Left colon (tissue), 2 donors: ENCODE results near the gene LPCAT2. TPM values are rescaled to one million over a fixed set of nuclear protein-coding genes. Genes with fewer than 3 reads are reported as not detected.

ENCODE experiments used
- ATAC-seq: fragments of 200-7000 bp; cut with Tn5 transposase; one replicate; pipeline ENCODE4 v1.9.1; 2020; ENCODE audit warnings: mild to moderate bottlenecking, moderate library complexity
- DNase-seq, 2 donors: peaks; one replicate each; pipeline ENCODE4 v3.0.0-alpha.2; 2020
- intact Hi-C, 2 donors: fragments of 100-400 bp; cut with DNase I in 1 of 2; cut with micrococcal nuclease in 1 of 2; formaldehyde crosslinking; loops; one replicate each; pipeline versions ENCODE4 v1.11.2 to v1.14.0; 2022; cut with DNase I, micrococcal nuclease
- total RNA-seq, 2 donors: library from RNA; stranded (reverse); fragmentation: NEBNext Ultra II Directional; extraction: Animal tissue kit (Norgen Biotek cat#: 25700); gene quantifications; one replicate each; pipeline ENCODE4 v1.2.1, GENCODE V29; 2021
- donor health status: DM: no; HTN: no; CAD: no.
- donor health status: DM: yes; HTN: yes; CAD: no.

LPCAT2 gene
- total RNA-seq, 2 donors from 2014 or later: 14.0 to 17.9 TPM

DNA sequence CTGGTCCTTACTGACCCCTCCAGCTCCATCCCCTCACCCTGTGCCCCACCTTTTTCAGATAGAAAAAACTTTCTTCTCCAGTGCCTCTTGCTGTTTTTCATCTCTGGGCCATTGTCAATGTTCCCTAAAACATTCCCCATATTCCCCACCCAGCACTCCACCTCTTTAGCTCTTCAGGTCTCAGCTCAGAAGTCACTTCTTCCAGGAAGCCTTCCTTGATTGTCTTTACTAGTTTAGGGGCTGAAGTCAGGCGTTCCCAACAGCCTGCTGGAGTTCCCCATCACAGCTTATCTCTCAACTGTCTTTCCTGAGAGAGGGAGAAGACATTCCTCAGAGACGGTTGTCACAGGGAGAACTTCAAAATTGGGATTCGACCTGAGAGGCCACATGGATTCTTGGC lies 31.1 kb upstream of the LPCAT2 start:
- ATAC-seq: no peak

DNA sequence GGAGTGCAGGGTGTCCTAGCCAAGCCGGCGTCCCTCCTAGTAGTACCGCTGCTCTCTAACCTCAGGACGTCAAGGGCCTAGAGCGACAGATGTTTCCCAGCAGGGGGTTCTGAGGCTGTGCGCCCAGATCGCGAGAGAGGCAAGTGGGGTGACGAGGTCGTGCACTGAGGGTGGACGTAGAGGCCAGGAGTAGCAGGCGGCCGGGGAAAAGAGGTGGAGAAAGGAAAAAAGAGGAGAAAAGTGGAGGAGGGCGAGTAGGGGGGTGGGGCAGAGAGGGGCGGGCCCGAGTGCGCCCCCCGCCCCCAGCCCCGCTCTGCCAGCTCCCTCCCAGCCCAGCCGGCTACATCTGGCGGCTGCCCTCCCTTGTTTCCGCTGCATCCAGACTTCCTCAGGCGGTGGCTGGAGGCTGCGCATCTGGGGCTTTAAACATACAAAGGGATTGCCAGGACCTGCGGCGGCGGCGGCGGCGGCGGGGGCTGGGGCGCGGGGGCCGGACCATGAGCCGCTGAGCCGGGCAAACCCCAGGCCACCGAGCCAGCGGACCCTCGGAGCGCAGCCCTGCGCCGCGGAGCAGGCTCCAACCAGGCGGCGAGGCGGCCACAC lies 29.9 kb upstream of the LPCAT2 start, which contains the start of gene MMP2:
MMP2 (plus strand) TSS at position 372 of the 603 bp plus-strand sequence. CDS start 282 bp downstream, outside the sequence.
- intact Hi-C loops: loop anchor here in 1 of 2 donors (10.0 kb wide), 1 partner anchor 366 kb away; no protein-coding TSS in a partner anchor
- no peak for ATAC-seq
- DNase-seq: peak; percentile 31 to 56

More for the DNA sequence above, 31.1 kb upstream of the LPCAT2 start:
- intact Hi-C loops: loop anchor here in 1 of 2 donors (10.0 kb wide), 1 partner anchor 367 kb away; no protein-coding TSS in a partner anchor
- no peak for DNase-seq

DNA sequence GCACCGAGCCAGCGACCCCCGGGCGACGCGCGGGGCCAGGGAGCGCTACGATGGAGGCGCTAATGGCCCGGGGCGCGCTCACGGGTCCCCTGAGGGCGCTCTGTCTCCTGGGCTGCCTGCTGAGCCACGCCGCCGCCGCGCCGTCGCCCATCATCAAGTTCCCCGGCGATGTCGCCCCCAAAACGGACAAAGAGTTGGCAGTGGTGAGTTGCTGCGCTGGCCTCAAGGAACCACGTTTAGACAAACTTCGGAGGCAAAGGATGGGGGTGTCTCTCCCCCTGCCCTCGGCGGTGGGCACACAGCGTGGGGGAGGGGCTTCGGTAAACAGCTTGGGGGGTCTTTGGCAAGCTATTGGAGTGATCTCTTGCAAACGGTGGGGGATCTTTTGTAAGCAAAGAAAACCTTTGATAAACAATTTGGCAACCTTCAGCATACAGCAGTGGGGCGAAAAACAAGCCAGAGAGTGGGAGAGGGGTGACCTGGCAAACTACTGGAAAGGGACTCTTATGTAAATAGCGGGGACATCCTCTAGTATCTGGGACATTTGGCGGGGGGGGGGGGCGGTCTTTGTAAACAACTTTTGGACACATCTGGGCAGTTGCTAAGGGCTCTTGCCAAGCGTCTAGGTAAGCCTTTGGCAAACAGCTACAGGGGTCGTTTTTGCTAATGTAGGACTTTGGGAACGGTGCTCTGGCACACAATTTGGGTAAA lies 29.3 kb upstream of the LPCAT2 start:
- intact Hi-C loops: loop anchor here in 1 of 2 donors (10.0 kb wide), 1 partner anchor 365 kb away; no protein-coding TSS in a partner anchor
- no peak for ATAC-seq
- no peak for DNase-seq

DNA sequence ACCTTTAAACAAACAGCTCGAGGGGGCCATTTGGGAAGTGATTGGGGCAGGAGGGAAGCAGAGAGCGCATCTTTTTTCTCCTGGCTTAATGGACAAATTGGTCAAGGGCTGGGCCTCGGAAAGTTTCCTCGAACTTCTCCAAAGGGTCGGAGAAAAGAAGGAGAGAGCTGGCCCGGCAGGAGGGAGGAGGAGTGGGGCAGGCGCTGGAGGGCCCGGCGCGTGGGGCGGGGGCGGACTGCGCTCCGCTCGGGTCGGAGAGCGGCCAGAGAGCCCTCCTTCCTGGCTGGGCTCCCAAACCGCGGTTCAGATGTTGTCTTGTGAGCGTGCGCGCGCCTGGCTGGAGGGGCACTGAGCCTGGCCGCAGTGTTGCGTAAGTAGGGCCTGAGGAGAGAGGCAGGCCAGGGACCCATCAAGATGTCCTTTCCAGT lies 28.6 kb upstream of the LPCAT2 start:
- DNase-seq: peak; percentile 62
- ATAC-seq: no peak
- intact Hi-C loops: no loop called here

DNA sequence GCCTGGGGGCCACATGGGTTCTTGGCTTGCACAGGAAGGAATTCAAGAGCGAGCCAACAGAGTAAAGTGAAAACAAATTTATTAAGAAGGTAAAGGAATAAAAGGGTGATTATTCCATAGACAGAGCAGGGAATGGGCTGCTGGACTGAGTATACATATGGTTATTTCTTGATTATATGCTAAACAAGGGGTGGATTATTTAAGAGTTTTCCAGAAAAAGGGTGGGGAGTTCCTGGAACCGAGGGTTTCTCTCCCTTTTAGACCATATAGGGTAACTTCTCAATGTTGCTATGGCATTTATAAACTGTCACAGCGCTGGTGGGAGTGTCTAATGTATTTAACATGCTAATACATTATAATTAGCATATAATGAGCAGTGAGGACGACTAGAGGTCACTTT lies 27.8 kb upstream of the LPCAT2 start:
- no peak for DNase-seq
- intact Hi-C loops: no loop called here

DNA sequence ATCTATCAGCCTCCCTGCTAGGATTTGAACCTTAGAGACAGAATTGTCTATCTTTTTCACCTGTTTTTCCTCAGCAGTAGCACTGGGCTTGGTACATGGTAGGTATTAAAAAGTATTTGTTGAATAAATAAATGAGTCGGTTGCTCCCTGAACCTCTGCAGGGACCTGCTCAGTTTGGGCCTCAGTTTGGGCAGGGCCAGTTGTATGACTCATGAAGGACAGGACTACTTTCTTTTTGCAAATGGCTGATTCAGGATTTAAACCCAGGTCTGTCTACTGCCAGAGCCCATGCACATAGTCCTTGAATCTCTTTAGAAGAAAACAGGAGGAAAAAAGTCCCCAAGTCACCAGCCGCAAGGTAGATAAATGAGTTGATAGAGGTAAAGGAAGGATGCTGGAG lies 26.8 kb upstream of the LPCAT2 start:
- ATAC-seq (no peak), DNase-seq (no peak)
- intact Hi-C loops: no loop called here

More for the DNA sequence above, 27.8 kb upstream of the LPCAT2 start:
- no peak for ATAC-seq

DNA sequence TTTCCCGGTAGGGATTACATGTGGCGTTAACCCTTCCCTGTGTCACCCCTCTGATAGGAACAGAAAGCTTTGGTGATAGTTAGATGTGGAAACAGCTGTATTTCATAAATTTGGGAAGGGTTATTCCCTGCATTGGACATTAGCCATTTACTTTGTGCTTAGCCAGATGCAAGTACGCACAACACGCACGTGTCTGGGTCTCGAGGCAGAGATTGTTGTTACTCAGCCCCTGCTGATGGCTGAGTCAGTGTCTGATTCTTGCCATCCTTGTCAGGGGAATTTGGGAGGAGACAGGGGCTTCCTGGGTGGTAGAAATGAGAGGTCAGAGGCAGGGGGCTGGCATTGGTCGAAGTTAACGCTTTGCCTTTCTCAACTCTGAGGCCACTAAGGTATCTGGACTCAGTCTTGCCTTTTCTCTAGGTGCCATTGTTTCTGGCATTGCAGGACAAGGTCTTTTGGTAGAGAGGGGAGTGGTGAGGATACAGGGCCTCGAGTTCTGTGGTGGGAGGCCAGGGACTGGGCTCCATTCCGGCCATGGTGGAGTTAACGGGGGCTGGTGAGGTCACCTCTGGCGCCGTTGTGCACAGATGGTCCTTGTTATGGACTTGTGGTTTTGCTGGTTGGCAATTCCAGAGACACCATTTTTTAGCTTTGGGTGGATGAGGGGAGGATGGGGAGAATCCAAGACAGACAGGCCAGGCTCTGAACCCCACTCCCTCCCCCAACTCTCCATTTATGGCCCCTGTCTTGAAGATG lies 21.6 kb upstream of the LPCAT2 start:
- DNase-seq (no peak), ATAC-seq (no peak)
- intact Hi-C loops: no loop called here

DNA sequence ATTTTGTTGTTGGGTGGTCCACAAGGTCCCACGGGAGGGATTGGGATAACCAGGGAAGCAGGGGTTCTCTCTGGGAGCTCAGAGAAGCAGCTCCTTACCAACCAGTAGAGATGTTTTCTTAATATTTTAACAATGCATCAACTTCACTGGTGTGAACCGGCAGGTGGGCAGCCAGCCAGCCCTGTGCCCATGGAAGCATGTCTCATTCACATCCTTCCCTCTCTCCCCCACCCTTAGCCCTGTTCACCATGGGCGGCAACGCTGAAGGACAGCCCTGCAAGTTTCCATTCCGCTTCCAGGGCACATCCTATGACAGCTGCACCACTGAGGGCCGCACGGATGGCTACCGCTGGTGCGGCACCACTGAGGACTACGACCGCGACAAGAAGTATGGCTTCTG lies 20.6 kb upstream of the LPCAT2 start:
- DNase-seq (no peak), ATAC-seq (no peak)
- intact Hi-C loops: no loop called here

DNA sequence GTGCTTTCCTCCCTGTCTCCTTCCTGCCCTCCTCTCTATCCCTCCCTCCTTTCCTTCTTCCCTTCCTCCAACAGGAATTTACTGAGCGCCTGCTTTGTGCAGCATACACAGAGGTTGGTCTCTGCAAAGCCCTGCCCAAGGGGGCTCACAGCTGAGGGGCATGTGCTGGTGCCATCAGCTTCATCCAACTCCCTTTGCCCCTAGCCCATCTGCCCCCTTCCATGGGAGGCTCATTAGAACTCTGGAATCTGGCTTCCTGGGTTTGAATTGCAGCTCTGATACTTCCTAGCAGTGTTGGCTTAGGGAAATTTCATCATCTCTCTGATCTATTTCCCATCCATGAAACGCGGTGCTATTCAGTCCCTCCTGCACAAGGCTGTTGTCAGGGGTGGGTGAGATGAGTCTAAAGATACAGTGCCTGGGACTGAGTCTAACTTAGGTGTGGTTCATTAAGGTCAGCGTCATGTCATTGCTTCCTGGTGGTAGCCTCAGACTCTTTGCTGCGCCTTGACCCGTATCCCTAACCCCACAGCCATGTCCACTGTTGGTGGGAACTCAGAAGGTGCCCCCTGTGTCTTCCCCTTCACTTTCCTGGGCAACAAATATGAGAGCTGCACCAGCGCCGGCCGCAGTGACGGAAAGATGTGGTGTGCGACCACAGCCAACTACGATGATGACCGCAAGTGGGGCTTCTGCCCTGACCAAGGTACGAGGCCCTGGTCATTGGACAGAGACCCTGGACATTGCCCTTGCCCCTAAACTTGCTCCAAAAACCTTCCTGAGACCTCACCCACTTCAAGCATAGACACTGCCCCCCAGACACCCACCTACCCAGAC lies 19.5 kb upstream of the LPCAT2 start:
- DNase-seq: no peak
- no peak for ATAC-seq
- intact Hi-C loops: no loop called here

DNA sequence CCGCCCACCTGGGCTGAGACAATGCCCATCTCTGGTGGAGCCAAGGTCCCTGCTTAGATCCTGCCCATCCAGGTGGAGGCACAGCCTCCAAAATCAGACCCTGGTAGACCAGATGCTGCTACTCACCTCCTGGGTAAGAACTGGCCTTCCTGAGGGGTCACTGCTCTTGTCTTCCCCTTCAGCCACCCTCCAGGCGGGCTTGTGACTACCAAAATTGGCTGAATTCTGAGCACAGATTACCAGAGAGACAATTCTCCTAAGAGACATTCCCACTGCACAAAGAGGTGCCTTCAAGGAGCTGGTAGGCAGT lies 19.0 kb upstream of the LPCAT2 start:
- ATAC-seq: no peak
- no peak for DNase-seq
- intact Hi-C loops: no loop called here

DNA sequence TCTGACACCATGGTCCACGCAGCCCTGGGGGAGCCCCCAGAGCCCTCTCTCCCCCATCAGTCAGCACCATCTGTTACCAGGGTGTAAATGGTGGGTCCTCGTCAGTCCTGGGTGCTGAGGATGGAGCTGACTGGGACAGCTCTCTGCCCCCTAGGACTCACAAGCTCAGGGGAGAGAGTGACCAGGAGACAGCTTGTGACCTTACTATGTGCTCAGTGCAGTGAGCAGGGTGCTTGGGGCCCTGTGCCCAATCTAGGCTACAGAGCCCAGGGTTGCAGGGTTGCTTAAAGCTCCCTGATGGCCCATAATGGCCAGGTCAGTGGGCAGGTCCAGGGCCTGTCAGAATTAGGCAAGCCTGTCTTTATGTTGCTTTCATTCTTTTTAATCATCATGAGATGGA lies 18.6 kb upstream of the LPCAT2 start:
- DNase-seq: no peak
- intact Hi-C loops: no loop called here
- no peak for ATAC-seq

DNA sequence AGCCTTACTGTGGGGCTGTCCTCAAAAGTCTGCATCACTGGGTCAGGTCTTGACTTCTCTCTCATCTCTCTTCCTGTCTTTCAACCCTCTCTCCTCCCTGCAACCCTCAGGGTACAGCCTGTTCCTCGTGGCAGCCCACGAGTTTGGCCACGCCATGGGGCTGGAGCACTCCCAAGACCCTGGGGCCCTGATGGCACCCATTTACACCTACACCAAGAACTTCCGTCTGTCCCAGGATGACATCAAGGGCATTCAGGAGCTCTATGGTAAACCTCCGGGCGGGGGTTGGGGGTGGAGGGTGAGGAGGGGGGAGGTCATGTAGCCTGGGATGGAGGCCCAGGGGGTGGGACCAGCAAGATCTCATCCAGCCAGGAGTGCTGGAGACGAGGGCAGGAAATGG lies 17.2 kb upstream of the LPCAT2 start:
- DNase-seq (no peak), ATAC-seq (no peak)
- intact Hi-C loops: no loop called here

DNA sequence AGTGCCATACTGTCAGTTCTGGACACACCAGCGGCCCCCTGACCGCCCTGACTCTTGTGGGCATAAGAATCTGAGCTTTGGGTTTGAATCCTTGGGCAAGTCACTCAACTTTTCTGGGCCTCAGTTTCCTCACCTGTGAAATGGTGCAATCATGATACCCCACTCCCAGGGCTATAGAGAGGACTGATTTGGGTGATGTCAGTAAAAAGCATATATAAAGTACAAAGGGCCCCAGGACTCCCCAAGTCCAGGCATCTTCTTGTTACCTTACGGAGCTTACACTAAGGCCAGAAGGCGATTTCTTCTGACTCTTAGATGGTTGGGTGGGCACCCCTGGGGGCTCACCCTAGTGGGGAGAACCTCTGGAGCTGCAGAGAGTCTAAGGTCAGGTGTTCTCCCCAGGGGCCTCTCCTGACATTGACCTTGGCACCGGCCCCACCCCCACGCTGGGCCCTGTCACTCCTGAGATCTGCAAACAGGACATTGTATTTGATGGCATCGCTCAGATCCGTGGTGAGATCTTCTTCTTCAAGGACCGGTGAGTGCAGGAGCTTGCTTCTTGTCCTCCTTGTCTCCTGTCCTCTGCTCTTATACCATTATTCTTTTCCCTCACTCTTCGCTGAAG lies 16.0 kb upstream of the LPCAT2 start:
- ATAC-seq: no peak

DNA sequence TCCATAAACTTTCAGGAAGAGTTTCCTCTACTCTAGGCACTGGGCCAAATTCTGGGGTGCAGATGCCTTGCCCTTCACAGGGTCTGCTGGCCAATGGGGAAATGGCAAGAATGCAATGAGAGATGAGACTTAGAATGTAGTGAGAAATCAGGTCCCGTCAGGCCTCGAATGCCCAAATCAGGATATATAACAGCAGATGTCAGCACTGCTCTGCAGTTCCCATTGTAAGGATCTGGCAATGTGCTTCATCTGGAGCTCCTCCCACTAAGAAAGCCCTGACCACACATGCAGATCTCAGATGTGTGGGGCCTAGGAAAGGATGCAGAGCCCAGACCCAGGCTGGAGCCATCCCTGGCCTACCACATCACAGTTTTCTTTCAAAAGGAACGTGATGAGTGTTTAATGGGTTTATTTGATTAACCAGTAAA lies 13.9 kb upstream of the LPCAT2 start:
- ATAC-seq (peak; percentile 97), DNase-seq (peak; percentile 35 to 40)
- intact Hi-C loops: loop anchor here in 1 of 2 donors (5.0 kb wide), 1 partner anchor 47 kb away; no protein-coding TSS in a partner anchor

More for the DNA sequence above, 16.0 kb upstream of the LPCAT2 start:
- intact Hi-C loops: no loop called here
- no peak for DNase-seq

DNA sequence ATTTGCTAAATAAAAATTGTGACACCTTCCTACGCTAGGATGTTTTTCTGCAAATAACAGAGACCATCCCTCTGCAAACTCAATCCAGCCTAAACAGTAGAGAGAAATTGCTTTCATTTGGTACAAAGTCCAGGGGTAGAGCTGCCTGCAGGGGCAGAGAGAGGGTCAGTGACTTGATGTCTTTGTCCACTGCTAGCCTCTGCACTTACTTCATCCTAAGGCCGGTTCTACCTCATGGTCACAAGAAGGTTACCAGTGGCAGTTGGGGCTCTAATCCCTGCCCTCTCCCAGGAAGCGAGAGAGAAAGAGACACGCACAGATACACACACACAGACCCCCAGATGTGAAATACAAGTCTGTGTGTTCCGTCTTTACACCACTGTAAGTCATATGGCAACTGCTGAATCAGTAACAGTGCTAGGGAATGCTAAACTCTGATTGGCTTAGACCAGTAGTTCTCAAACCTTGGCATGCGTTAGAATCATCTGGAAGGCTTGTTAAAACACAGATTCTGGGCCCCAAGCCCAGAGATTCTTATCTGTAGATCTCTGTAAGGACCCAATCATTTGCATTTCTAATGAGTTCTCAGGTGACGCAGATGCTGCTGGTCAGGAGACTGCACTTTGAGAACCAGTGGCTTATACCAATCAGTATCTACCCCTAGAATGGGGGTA lies 13.1 kb upstream of the LPCAT2 start:
- ATAC-seq (peak; percentile 38), DNase-seq (no peak)
- intact Hi-C loops: loop anchor here in 1 of 2 donors (5.0 kb wide), 1 partner anchor 47 kb away; no protein-coding TSS in a partner anchor

DNA sequence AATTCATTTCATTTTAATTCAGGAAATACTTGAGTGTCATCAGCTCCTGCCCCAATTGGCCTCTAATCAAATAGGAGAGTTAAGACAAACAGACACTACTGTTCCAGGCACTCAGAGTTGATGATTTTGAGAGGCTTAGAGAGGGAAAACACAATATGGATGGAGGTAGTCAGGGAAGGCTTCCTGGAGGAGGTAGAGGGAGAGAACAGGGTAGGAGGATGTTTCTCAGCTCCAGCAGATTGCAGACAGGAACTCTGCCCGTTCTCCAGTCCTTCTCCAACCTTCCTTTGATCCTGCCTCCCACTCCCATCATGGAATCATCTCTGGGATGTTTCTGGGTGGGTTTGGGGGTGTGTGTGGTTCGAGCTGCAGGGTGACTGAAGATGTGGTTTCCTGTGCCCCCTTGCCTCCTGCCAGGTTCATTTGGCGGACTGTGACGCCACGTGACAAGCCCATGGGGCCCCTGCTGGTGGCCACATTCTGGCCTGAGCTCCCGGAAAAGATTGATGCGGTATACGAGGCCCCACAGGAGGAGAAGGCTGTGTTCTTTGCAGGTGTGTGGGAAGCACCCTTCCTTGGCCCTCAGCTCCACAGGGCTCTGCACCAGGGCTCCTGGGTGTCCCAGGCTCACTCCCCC lies 12.2 kb upstream of the LPCAT2 start:
- intact Hi-C loops: loop anchor here in 1 of 2 donors (5.0 kb wide), 1 partner anchor 46 kb away; no protein-coding TSS in a partner anchor
- ATAC-seq (no peak), DNase-seq (no peak)

DNA sequence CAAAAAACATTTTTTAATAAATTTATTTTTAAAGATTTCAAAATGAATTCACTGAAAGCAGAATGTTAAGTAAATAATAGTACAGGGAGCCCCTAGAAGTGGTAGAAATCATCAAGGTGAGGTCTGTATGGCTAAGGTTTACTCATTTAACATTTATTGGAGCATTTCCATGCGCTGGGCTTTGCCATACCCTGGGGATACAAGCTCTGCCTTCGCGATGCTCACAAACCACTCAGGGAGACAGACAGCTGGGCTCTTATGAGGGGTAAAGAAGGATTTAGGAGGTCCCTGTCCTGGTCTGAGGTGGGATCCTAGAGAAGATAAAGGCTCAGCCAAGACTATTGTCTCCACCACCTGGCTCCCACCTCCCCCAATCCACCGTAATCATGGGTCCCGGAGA lies 11.3 kb upstream of the LPCAT2 start:
- intact Hi-C loops: loop anchor here in 1 of 2 donors (5.0 kb wide), 1 partner anchor 45 kb away; no protein-coding TSS in a partner anchor
- DNase-seq (no peak), ATAC-seq (no peak)
